Measurements from ENCODE around the gene AKAP7. TPM values are rescaled to one million over a fixed set of nuclear protein-coding genes. Genes with fewer than 3 reads are reported as not detected.

The AKAP7 gene
- polyA plus RNA-seq, 1 of the 3 experiments (the other 2 are of a cell fraction) = 0.58 TPM

- TF ChIP-seq NRF1 (IDR thresholded peaks at IDR 0.05; ENCODE audit: low read depth, low read length) = no peak
- TF ChIP-seq SIN3A (IDR thresholded peaks at IDR 0.05; ENCODE audit: borderline replicate concordance, low read depth, low read length) = no peak
Measured at GRCh38 chr6:131268303-131268702, 133.0 kb downstream of the AKAP7 start (continued).

GRCh38 chr6:131269565-131270391, 134.5 kb downstream of the AKAP7 start:
- CTCF ChIA-PET = no interaction called here
- Histone ChIP-seq H3K9ac (no peak overlapping the region), H3K9me3 (0 out of 2 replicates have a peak, but pooled peaks cover 4% of the 10 kb centered on the region), H3K79me2 (ENCODE audit: insufficient read depth) (no peaks in the 10 kb centered on the region), H3K9me2 (0 out of 2 replicates have a peak, but pooled peaks cover 2% of the 10 kb centered on the region), H3K4me2 (no peak overlapping the region), H3K4me3 (ENCODE audit: low read depth in 2 of 2, low read length in 1 of 2) (no peak overlapping the region), H4K20me1 (ENCODE audit: insufficient read depth) (no peaks in the 10 kb centered on the region), H2AFZ (ENCODE audit: low read depth) (no peak overlapping the region), H3K36me3 (replicated peaks in 1 of 2; ENCODE audit: control insufficient read depth in 1 of 2, insufficient read depth in 2 of 2, low read length in 1 of 2) (no peaks in the 10 kb centered on the region), H3K27ac (ENCODE audit: low read depth in 2 of 2, low read length in 1 of 2) (no peak overlapping the region), H3K4me1 (ENCODE audit: control insufficient read depth in 1 of 2, insufficient read depth in 2 of 2, low read depth in 1 of 2, low read length in 1 of 2) (no peaks in the 10 kb centered on the region; a peak in 1 of 4 replicates), H3K27me3 (ENCODE audit: insufficient read depth) (no peaks in the 10 kb centered on the region), H3F3A (replicated peaks; ENCODE audit: insufficient read depth) (no peaks in the 10 kb centered on the region)
- WGBS (ENCODE audit: low lambda C conversion rate) = 42% methylated on average over 3 of the region's 3 CpGs
- DNase-seq = no peak
- POLR2A ChIA-PET = no interaction called here
- no peak for TF ChIP-seq RFX5 (IDR thresholded peaks at IDR 0.05; ENCODE audit: low read length)
- TF ChIP-seq NFIC (IDR thresholded peaks at IDR 0.05; ENCODE audit: borderline replicate concordance) = no peak
- TF ChIP-seq IRF3 (IDR thresholded peaks at IDR 0.05; ENCODE audit: low read depth, low read length) = no peak
- TF ChIP-seq ELF1 (IDR thresholded peaks at IDR 0.05) = no peak
- TF ChIP-seq EP300 (IDR thresholded peaks at IDR 0.05; ENCODE audit: borderline replicate concordance in 1 of 2, low read depth in 1 of 2, low read length in 1 of 2) = no peak
- no peak for TF ChIP-seq USF2 (IDR thresholded peaks at IDR 0.05; ENCODE audit: borderline replicate concordance, low read depth, low read length)
- no peak for TF ChIP-seq SMC3 (IDR thresholded peaks at IDR 0.05; ENCODE audit: low read depth, low read length)
- TF ChIP-seq SIN3A (IDR thresholded peaks at IDR 0.05; ENCODE audit: borderline replicate concordance, low read depth, low read length) = no peak
- no peak for TF ChIP-seq MXI1 (IDR thresholded peaks at IDR 0.05; ENCODE audit: low read depth, low read length)
- TF ChIP-seq USF1 (IDR thresholded peaks at IDR 0.05; ENCODE audit: borderline replicate concordance, low read depth) = no peak
- no peak for TF ChIP-seq TCF12 (IDR thresholded peaks at IDR 0.05)
- TF ChIP-seq GABPA (IDR thresholded peaks at IDR 0.05; ENCODE audit: low read depth) = no peak
- no peak for TF ChIP-seq CHD2 (IDR thresholded peaks at IDR 0.05; ENCODE audit: low read length, partially characterized antibody)
- no peak for TF ChIP-seq NRF1 (IDR thresholded peaks at IDR 0.05; ENCODE audit: low read depth, low read length)
